ENCODE measurements around the gene CLDN7.

CLDN7 gene

DNA sequence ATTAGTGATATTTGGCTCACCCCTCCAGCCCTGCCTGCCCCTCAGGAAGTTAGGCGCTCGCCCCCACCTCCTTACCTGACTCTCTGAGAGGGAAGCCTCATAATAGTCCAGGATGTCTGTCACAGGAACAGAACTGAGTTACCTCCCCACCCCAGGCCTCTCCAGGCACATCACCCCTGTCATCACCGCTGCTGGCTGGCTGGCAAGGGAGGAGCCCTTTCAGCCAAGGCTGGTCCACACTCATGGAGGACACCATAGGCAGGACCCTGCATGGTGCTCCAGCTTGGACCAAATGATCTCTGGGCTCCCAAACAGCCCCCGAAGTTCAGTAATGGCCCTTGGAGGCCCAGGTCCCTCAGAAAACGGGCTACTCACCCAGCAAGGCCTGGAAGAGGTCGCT, 44.1 kb downstream of the CLDN7 start:
- DNase-seq = no peak

DNA sequence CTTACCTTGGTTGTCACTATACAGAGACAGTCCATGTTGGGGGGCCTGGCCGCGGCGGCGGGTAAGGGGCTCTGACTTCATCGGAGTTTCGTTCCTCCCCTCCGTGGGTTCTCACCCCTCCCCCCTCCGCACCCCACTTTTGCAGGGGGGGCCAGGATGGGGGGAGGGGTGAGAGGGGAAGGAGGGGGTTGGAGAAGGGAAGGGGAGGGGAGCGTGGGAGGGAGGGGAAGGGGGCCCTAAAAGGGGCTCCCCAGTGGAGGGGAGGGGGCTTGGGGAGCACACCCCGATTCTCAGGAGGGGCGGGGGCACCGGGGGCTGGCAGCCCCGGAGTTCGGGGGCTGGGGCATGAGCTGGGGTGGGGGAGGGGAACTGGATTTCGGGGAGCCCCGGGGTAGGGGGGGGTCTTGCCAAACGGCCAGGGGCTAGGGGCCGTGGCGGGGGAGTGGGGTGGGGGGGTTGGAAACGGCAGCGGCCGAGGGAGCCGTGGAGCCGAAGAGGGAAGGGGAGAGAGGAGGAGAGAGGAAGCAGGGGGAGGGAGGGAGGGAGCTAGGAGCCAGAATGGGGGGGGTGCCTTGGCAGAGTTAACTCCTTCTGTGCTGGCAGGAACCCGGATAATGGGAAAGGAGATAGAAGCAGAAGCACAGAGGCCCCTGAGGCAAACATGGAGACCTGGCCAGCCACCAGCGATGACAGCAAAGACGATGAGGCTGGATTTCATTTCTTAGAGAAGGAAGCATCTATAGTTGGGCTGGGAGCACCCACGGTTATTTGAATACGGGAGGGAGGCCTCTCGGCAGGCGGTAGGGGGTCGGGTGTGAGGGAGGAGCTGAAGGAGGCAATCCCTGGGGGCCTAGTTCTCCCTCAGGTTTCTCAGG, 44.9 kb downstream of the CLDN7 start:
- peak; percentile 43 for DNase-seq

DNA sequence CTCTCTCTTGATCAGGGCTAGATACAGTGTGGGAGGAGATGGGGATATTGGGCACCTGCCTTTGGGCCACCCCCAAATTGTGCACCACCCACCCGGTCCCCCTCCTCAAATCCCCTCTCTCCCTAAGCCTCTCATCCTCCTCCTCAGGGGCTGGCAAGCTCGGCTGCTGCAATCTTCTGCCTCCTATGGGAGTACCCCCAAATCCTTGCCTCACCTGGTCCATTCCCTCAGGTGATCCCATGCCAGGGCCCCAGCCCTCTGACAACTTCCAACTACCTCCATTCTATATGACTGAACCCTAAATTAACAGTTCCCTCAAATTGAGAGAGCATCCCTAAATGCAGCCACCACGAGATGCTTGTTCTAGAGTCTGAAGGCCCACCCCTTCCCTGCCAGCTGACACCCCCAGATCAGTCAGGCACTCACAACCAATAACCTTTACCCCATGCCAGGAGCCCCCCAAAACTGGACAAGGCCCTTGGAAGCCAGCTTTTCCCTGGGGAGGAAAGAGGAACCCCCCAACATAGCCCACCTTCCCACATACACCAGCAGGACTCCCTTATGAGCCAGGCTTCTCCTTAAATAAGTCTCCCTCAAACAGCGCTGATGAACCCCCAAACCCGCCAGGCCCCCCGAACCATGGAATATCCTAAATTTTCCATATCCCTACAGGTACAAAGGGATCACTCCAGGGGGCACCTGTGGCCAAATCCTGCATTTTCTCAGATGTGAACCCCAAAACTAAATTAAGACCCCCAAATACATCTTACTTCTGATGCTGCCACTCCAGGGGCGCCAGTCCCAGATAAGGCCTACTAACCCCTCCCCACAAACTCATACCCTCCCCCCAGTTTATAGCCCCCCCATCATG, 45.8 kb downstream of the CLDN7 start:
- no peak for DNase-seq

DNA sequence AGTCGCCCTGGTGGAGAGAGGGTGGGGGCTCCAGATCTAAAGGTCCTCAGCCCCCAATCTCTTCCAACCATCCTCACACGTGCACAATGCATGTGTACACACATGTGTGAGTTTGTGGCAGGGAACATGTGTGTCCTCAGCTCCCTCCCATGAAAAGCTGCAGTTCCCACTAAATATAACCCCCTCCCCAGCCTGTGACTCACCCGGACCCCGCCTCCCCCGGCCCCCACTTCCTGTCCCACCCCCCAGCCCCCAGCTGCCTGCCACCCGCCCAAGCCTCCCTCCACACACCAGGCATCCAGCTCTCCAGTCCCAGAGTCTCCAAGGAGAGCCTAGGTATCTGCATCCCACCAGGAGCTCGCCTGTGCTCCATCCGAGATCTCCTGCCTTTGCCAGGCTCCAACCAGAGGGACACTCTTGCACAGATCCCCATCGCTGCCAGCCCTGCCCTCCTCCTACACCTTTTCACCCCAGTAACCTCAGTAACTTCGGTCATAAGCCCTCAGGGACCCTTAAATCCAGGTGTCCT, 46.6 kb downstream of the CLDN7 start:
- DNase-seq = no peak

DNA sequence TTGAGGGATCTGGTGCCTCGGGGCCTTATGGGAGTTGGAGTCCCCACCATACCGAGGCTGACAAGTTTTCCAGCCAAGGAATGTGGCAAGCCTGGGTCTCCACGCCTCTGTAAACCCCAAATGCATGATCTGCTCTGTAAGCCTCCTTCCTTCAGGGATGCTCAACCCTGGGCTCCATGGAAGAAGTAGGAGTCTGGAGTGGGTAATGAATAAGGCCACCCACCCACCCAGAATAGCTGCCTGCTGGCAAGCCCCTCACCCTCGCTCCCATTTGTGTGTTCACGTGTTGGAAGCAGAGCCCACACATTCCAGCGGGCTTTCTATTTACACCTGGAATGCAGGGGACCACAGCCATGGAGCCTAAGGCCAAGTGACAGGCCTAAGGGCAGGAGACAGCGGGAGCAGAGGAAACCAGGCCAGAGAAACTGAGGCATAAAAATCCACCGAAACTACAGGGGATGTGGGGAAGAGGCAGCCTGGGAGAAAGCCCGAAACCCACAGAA, 47.1 kb downstream of the CLDN7 start:
- DNase-seq = no peak

DNA sequence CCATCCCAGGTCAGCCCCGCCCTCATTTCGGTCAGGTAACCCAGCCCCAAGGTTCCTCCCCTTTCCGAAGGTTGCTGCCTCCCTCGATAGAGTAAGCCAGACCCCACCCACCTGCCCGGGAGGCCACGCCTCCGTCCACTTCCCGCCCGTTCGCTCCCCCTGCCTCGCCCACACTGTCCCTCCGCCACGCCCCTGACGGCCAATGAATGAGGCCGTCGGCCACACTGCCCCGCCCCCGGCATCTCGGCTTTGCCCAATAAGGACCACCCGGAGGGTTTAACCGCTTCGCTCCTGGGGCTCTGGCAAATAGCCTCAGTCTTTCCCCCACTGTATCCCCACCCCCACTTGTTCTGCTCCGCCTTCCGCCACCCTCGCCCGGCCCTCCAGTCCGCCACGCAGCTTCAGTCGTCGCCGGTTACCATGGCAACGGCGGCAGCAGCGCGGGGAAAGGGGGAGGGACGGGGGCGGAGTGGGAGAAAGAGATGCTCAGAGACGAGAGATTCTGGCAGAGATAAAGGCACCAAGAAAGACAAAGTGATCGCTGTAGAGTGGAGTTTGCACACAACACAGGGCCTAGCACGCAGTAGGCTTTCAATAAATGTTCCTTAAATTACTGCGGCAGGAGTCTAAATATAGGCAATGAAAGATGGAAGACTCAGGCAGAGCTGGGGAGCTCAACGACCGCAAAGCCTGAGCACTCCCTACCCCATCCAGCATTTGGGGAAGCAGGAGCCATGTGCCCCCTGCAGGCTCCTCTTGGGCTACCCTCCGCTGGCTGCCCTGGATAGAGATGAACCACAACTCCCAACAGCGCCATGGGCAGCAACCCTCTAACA, 47.8 kb downstream of the CLDN7 start:
- DNase-seq = peak; percentile 95

DNA sequence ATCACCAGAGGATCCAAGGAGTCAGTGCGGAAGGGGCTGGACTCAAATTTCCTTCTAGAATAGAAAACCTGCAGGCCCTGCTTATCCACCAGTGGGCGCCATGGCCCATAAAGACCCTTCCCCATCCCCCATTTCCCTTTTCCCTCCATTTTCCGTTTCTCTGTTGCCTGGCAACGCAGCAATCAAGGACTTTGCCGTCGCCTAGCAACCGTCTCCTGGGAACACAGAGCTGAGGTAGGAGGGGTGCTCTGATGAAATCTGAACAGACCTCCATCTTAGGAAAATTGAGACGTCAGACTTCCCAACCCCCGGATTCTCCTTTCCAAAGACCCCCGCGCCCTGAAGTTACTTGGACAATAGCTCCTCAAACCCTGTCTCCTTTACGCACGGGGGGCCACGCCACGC, 48.4 kb downstream of the CLDN7 start:
- peak; percentile 58 for DNase-seq

DNA sequence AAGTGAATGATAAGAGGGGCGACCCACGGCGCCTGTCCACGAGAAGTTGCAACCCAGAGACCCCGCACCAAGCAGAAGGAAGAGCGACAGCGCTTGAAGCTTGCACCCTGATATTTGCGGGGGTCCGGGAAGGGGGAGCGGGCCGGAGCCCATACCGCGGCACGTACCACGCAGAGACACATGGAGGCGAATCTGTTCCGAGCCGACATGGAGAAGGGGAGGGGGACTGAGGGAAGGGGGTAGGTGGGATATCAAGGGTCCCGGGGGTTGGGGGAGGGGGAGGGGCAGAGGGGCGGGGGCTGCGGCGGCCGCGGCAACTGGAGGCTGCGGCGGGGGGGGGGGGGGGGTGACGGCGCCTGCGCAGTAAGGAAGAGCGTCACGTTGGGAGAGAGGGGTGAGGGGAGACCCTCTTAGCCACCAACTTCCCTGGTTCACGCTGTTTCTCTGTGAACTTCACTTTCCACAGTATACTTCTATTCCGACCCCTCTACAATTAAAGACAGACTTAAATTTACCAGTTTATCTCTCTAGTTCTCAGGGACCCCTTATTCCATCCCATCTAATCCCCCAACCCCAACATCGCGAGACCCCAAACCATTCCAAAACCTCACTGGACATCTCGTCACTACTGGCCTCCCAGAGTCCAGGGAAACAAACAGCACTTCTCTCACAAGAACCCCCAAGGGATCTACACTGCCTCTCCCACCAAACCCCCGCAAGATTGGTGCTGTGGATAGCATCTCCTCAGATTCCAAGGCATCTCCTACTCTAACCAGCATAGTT, 50.6 kb downstream of the CLDN7 start:
- no peak for DNase-seq

Data from inflammatory macrophage treated with lipopolysaccharide for 4 hours (primary cell).